HG02678 (cell line): Measurements from ENCODE around the gene CCBE1.
"Not testable (repeated sequence)": the region's sequence is repeated elsewhere in the genome, so short reads cannot be mapped to it uniquely, and the experiment has no call there.

Experiments used
- ATAC-seq: cut with Tn5 transposase; IDR thresholded peaks from one replicate; pipeline ENCODE4 v1.9.1; 2021; ENCODE audit warnings: mild to moderate bottlenecking, moderate library complexity; ENCODE audit not compliant: unreplicated experiment

The CCBE1 gene

GRCh38 chr18:59659508-59660170 is 37.6 kb downstream of the CCBE1 start:
- ATAC-seq, result no peak

GRCh38 chr18:59658941-59659340 is 38.3 kb downstream of the CCBE1 start:
- ATAC-seq, result no peak

GRCh38 chr18:59657012-59657411 is 40.2 kb downstream of the CCBE1 start:
- ATAC-seq, result no peak

GRCh38 chr18:59656373-59656887 is 40.8 kb downstream of the CCBE1 start:
- ATAC-seq, result no peak

DNA sequence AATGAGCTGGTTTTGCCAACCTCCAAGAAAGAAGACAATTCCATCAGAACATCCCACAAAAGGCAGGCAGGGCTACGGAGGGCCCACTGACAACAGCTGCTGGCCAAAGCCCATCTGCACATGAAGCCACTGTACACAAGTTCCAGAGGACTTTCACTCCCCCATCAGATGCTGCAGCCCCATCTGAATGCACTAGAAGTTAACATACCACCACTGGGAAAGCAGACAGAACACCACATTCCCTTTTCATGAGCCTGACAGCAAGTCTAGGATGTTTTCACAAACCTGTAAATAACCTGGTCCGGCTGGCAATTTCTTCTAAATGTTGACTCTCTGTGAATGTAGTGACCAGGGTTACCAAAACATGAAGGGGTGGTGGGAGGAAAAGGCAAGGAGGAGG is 41.5 kb downstream of the CCBE1 start:
- no peak for ATAC-seq

GRCh38 chr18:59651071-59651470 is 46.2 kb downstream of the CCBE1 start:
- ATAC-seq, result no peak

GRCh38 chr18:59650266-59650820 is 46.9 kb downstream of the CCBE1 start:
- no peak for ATAC-seq

DNA sequence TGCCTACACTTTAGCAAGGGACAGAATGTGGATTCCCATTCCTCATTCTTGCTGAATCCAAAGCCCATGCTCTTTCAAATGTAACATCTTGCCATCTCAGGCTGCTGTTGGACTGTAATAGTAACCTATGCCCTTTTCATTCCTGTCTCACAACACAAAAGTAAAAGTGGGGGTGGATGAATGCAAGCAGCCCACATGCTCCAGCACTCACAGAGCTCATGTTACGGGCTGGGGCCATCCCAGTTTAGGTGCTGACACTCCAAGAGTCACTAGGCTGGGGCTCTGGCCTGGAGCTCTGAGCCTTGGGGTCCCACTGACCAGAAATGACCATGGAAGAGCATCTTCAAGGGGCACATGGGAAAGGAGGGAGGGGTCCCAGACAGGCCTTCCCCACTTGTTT is 47.6 kb downstream of the CCBE1 start:
- no peak for ATAC-seq

DNA sequence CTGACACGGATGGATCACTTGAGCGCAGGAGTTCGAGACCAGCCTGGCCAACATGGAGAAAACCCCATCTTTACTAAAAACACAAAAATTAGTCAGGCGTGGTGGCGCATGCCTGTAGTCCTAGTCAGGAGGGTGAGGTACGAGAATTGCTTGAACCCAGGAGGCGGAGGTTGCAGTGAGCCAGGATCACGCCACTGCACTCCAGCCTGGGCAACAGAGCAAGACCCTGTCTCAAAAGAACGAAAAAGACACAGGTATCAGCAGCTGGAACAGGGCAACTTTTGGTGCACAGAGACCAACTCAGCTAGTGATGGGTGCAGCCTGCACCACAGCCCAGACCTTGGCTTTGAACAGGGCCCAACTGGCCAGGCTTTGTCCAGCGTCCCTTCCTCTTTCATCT is 48.8 kb downstream of the CCBE1 start:
- not testable (repeated sequence) for ATAC-seq

GRCh38 chr18:59646963-59647307 is 50.3 kb downstream of the CCBE1 start:
- ATAC-seq, result no peak

- ATAC-seq, result no peak
These were observed 50.8 kb downstream of the CCBE1 start for GRCh38 chr18:59646228-59646962.

GRCh38 chr18:59643740-59644139 is 53.5 kb downstream of the CCBE1 start:
- no peak for ATAC-seq

GRCh38 chr18:59640721-59641120 is 56.5 kb downstream of the CCBE1 start:
- no peak for ATAC-seq

- ATAC-seq, result no peak
These were observed 57.4 kb downstream of the CCBE1 start for GRCh38 chr18:59639821-59640220.

- ATAC-seq, result no peak
These were observed 58.1 kb downstream of the CCBE1 start for GRCh38 chr18:59639136-59639535.

- ATAC-seq, result no peak
These were observed 63.2 kb downstream of the CCBE1 start for GRCh38 chr18:59633961-59634485.

DNA sequence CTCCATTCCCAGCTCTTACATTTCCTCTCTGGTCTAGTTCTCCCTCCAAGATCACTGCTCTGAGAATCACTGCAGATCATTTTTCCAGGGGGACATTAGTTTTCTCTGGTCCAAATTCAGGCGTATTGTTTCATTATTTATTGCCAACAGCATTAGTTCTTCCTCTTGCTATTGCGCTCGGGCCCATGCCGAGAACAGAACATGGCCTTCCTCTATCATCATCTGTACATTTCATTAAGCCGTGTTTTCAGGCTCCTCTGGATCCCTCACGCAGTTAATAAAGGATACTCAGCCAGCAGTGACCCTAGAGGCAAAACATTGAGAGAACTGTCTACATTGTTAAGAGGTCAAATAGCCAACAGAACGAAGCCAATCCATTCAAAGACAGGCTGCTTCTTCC is 63.9 kb downstream of the CCBE1 start:
- no peak for ATAC-seq

GRCh38 chr18:59631583-59632181 is 65.5 kb downstream of the CCBE1 start:
- ATAC-seq, result no peak

DNA sequence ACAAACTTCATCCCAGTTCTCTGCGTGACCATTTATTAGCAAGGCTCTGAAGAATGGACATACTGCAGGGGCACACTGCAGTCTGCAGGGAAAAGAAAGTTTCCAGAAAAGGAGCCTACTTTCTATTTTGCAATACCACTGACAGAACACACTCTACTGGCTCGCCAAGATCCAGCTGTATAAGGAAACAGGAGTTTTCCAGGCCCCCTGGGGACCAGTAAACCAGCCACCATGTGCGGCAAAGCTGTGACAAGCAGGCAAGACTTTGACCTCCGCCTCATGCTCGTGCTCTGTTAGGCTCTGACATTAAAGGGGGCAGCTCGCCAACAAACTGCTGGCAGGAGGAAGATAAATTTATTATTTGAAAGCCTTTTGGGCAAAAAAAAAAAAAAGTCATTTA is 67.3 kb downstream of the CCBE1 start:
- no peak for ATAC-seq

GRCh38 chr18:59628995-59629394 is 68.2 kb downstream of the CCBE1 start:
- ATAC-seq, result no peak

GRCh38 chr18:59627414-59627813 is 69.8 kb downstream of the CCBE1 start:
- no peak for ATAC-seq

GRCh38 chr18:59624369-59624765 is 72.9 kb downstream of the CCBE1 start:
- ATAC-seq, result no peak
